IPS-NIHi7 (cell line): ENCODE measurements around the gene FCAMR.
A peak's percentile ranks its signal among the peaks of the same experiment; 100 is the strongest.

Experiments
- DNase-seq: peaks from one replicate; pipeline ENCODE4 v3.0.0; 2012; ENCODE audit warnings: mixed read lengths; ENCODE audit errors: extremely low spot score

Gene FCAMR

GRCh38 chr1:206960676-206961386 lies 9.4 kb downstream of the FCAMR start:
- DNase-seq: no peak

GRCh38 chr1:206958144-206958543 lies 12.1 kb downstream of the FCAMR start:
- DNase-seq: no peak

- DNase-seq: no peak
These were observed 12.6 kb downstream of the FCAMR start for GRCh38 chr1:206957639-206958038.

GRCh38 chr1:206955476-206956451 lies 14.5 kb downstream of the FCAMR start:
- DNase-seq: peak; percentile 35

GRCh38 chr1:206954459-206955342 lies 15.6 kb downstream of the FCAMR start:
- no peak for DNase-seq

- no peak for DNase-seq
These were observed 16.6 kb downstream of the FCAMR start for GRCh38 chr1:206953626-206954025.

GRCh38 chr1:206953126-206953525 lies 17.1 kb downstream of the FCAMR start:
- DNase-seq: no peak

- DNase-seq: no peak
These were observed 18.1 kb downstream of the FCAMR start for GRCh38 chr1:206952171-206952570.

GRCh38 chr1:206951318-206952100 lies 18.8 kb downstream of the FCAMR start:
- DNase-seq: no peak

GRCh38 chr1:206949641-206950040 lies 20.6 kb downstream of the FCAMR start:
- DNase-seq: no peak

- no peak for DNase-seq
These were observed 21.1 kb downstream of the FCAMR start for GRCh38 chr1:206949208-206949607.

- no peak for DNase-seq
These were observed 23.0 kb downstream of the FCAMR start for GRCh38 chr1:206947255-206947654.

- DNase-seq: no peak
These were observed 24.0 kb downstream of the FCAMR start, which contains the start of gene PIGR for GRCh38 chr1:206946261-206946660. TSS of gene PIGR (minus strand) at chr1:206946466. CDS start at chr1:206940531, 5,935 bp downstream.

GRCh38 chr1:206945779-206946178 lies 24.5 kb downstream of the FCAMR start:
- no peak for DNase-seq

- DNase-seq: no peak
These were observed 25.6 kb downstream of the FCAMR start for GRCh38 chr1:206944703-206945102.

- no peak for DNase-seq
These were observed 28.4 kb downstream of the FCAMR start for GRCh38 chr1:206941766-206942418.

GRCh38 chr1:206940588-206940936 lies 29.7 kb downstream of the FCAMR start:
- DNase-seq: no peak

- no peak for DNase-seq
These were observed 30.2 kb downstream of the FCAMR start for GRCh38 chr1:206939841-206940587.

GRCh38 chr1:206939131-206939530 lies 31.1 kb downstream of the FCAMR start:
- no peak for DNase-seq

- DNase-seq: no peak
These were observed 32.8 kb downstream of the FCAMR start for GRCh38 chr1:206937425-206937824.
